H1 (cell line): ENCODE results near the gene CCDC192. TPM values are rescaled to one million over a fixed set of nuclear protein-coding genes. Genes with fewer than 3 reads are reported as not detected.

ENCODE experiments used
- CTCF ChIA-PET: fragments of 300-600 bp; sonication (Branson Sonifier 250); formaldehyde crosslinking; loops from one replicate; lab custom pipeline; 2021; ENCODE audit not compliant: partially characterized antibody; lab: Charles Lee
- POLR2A ChIA-PET: fragments of 300-600 bp; sonication (Branson Sonifier 250); formaldehyde crosslinking; loops from one replicate; lab custom pipeline; 2021; ENCODE audit warnings: inconsistent platforms; ENCODE audit not compliant: partially characterized antibody; lab: Charles Lee
- DNase-seq, 2 experiments: peaks; one replicate each; pipeline versions ENCODE4 v3.0.0 to v3.0.0-alpha.2; 2010 to 2022; ENCODE audit warnings: low spot score in 2 of 2, low read depth in 1 of 2, mixed read lengths in 1 of 2
- FAIRE-seq: peaks from 2 replicates; lab custom pipeline; 2011; peaks lifted over from hg19 to GRCh38; lab: Jason Lieb, UNC
- H2AFZ ChIP-seq: 2 replicates; pipeline ENCODE4 v1.8.1; 2012; ENCODE audit warnings: low read length, inconsistent platforms
- H2AK5ac ChIP-seq: 2 replicates; pipeline ENCODE4 v1.6.1; 2013; ENCODE audit warnings: low read depth, low read length
- H2BK120ac ChIP-seq: replicated peaks from 2 replicates; pipeline ENCODE3; 2013; ENCODE audit warnings: low read depth, low read length, inconsistent platforms
- H2BK12ac ChIP-seq: 2 replicates; pipeline ENCODE4 v1.6.1; 2013; ENCODE audit warnings: low read depth, low read length
- H2BK15ac ChIP-seq: 2 replicates; pipeline ENCODE4 v1.6.1; 2013; ENCODE audit warnings: low read length
- H2BK20ac ChIP-seq: 2 replicates; pipeline ENCODE4 v1.6.1; 2013; ENCODE audit warnings: low read length
- H2BK5ac ChIP-seq: 2 replicates; pipeline ENCODE4 v1.6.1; 2013; ENCODE audit warnings: low read depth, low read length
- H3K14ac ChIP-seq: 2 replicates; pipeline ENCODE4 v1.6.1; 2013; ENCODE audit warnings: inconsistent platforms; ENCODE audit not compliant: insufficient read length
- H3K18ac ChIP-seq: 2 replicates; pipeline ENCODE4 v1.6.1; 2013; ENCODE audit warnings: low read length; ENCODE audit errors: extremely low read depth
- H3K23ac ChIP-seq: 2 replicates; pipeline ENCODE4 v1.6.1; 2013; ENCODE audit warnings: inconsistent platforms; ENCODE audit not compliant: insufficient read length
- H3K23me2 ChIP-seq: 2 replicates; pipeline ENCODE4 v1.6.1; 2013; ENCODE audit warnings: low read depth, low read length
- H3K27ac ChIP-seq: 2 replicates; pipeline ENCODE4 v1.6.1; 2011; ENCODE audit warnings: low read depth, low read length, inconsistent platforms
- H3K27me3 ChIP-seq, 4 experiments: replicated peaks in 1 of 4; 1 replicate in 1 of 4; 2 replicates in 3 of 4; pipeline versions ENCODE4 v1.6.1 to v1.8.1; 2011 to 2013; ENCODE audit warnings: low read length in 3 of 4, mild to moderate bottlenecking in 3 of 4, inconsistent platforms in 2 of 4, mixed read lengths in 2 of 4, moderate library complexity in 1 of 4; ENCODE audit not compliant: control insufficient read depth in 3 of 4, insufficient read depth in 3 of 4; ENCODE audit errors: extremely low read depth in 1 of 4
- H3K36me3 ChIP-seq, 4 experiments: 2 replicates each; pipeline versions ENCODE4 v1.6.1 to v1.8.1; 2011 to 2013; ENCODE audit warnings: mild to moderate bottlenecking in 4 of 4, low read length in 3 of 4, moderate library complexity in 2 of 4, control low read depth in 1 of 4, inconsistent platforms in 1 of 4; ENCODE audit not compliant: insufficient read depth in 4 of 4, control insufficient read depth in 2 of 4
- H3K4ac ChIP-seq: replicated peaks from 2 replicates; pipeline ENCODE3; 2013; ENCODE audit warnings: low read length, low read depth, mixed read lengths, inconsistent platforms; ENCODE audit not compliant: insufficient read length
- H3K4me1 ChIP-seq, 4 experiments: replicated peaks in 1 of 4; 1 replicate in 1 of 4; 2 replicates in 3 of 4; pipeline versions ENCODE4 v1.6.1 to v1.8.1; 2011 to 2013; ENCODE audit warnings: low read length in 3 of 4, inconsistent platforms in 2 of 4, mixed read lengths in 1 of 4; ENCODE audit not compliant: insufficient read depth in 4 of 4, control insufficient read depth in 3 of 4
- H3K4me2 ChIP-seq, 2 experiments: 2 replicates each; pipeline versions ENCODE4 v1.6.1 to v1.8.1; 2011 to 2013; ENCODE audit warnings: low read depth in 2 of 2, low read length in 2 of 2, control low read depth in 1 of 2, inconsistent platforms in 1 of 2, mild to moderate bottlenecking in 1 of 2; ENCODE audit not compliant: insufficient read depth in 1 of 2
- H3K4me3 ChIP-seq, 4 experiments: fragments of 200-600, 300-600 bp in 1 of 4; sonication (generic), shearing (Covaris generic), sonication (Bioruptor Twin) in 1 of 4; 2 replicates each; pipeline versions ENCODE4 v1.5.1 to v1.8.1; 2011 to 2016; ENCODE audit warnings: low read length in 4 of 4, low read depth in 3 of 4, control low read depth in 2 of 4, inconsistent platforms in 2 of 4, mild to moderate bottlenecking in 2 of 4, mixed read lengths in 1 of 4, moderate library complexity in 1 of 4; ENCODE audit not compliant: insufficient read depth in 2 of 4; ENCODE audit errors: extremely low read depth in 1 of 4
- H3K56ac ChIP-seq: replicated peaks from 2 replicates; pipeline ENCODE3; 2013; ENCODE audit warnings: low read depth, mild to moderate bottlenecking, mixed read lengths, low read length, inconsistent platforms; ENCODE audit not compliant: insufficient read length
- H3K79me1 ChIP-seq: 2 replicates; pipeline ENCODE4 v1.6.1; 2013; ENCODE audit warnings: low read depth, low read length, control low read depth
- H3K79me2 ChIP-seq, 2 experiments: 2 replicates each; pipeline versions ENCODE4 v1.6.1 to v1.8.1; 2012 to 2013; ENCODE audit warnings: low read length in 2 of 2, mild to moderate bottlenecking in 2 of 2, inconsistent platforms in 1 of 2; ENCODE audit not compliant: insufficient read depth in 2 of 2, control insufficient read depth in 1 of 2
- H3K9ac ChIP-seq, 4 experiments: replicated peaks in 1 of 4; 1 replicate in 1 of 4; 2 replicates in 3 of 4; pipeline versions ENCODE4 v1.6.1 to v1.8.1; 2011 to 2013; ENCODE audit warnings: low read depth in 3 of 4, low read length in 3 of 4, control low read depth in 2 of 4, mild to moderate bottlenecking in 2 of 4, moderate library complexity in 2 of 4, inconsistent platforms in 1 of 4; ENCODE audit errors: extremely low read depth in 1 of 4
- H3K9me3 ChIP-seq, 2 experiments: 2 replicates each; pipeline versions ENCODE4 v1.6.1 to v1.8.1; 2012 to 2013; ENCODE audit warnings: mild to moderate bottlenecking in 2 of 2, moderate library complexity in 2 of 2, control low read depth in 1 of 2, inconsistent platforms in 1 of 2, low read depth in 1 of 2, low read length in 1 of 2, mixed read lengths in 1 of 2; ENCODE audit not compliant: insufficient read depth in 2 of 2
- H4K20me1 ChIP-seq, 2 experiments: replicated peaks in 1 of 2; 2 replicates each; pipeline versions ENCODE3 to v1.8.1; 2011 to 2013; ENCODE audit warnings: inconsistent platforms in 2 of 2, low read length in 2 of 2, mild to moderate bottlenecking in 1 of 2; ENCODE audit not compliant: insufficient read depth in 2 of 2, control insufficient read depth in 1 of 2
- H4K5ac ChIP-seq: 2 replicates; pipeline ENCODE4 v1.6.1; 2013; ENCODE audit warnings: low read length, low read depth, mixed read lengths, inconsistent platforms; ENCODE audit not compliant: insufficient read length
- H4K8ac ChIP-seq: 2 replicates; pipeline ENCODE4 v1.8.0; 2013; ENCODE audit warnings: mild to moderate bottlenecking, moderate library complexity, low read length, inconsistent platforms; ENCODE audit not compliant: insufficient read depth; ENCODE audit errors: extremely low read depth
- H4K91ac ChIP-seq: replicated peaks from 2 replicates; pipeline ENCODE3; 2013; ENCODE audit warnings: low read length, mixed read lengths, inconsistent platforms; ENCODE audit not compliant: insufficient read length
- BACH1 ChIP-seq: IDR thresholded peaks from 2 replicates; pipeline ENCODE4 v1.6.1; 2012; ENCODE audit warnings: low read length, improper control_type of control experiment
- BRCA1 ChIP-seq: IDR thresholded peaks from 2 replicates; pipeline ENCODE4 v1.6.1; 2012; ENCODE audit warnings: low read depth, low read length, improper control_type of control experiment
- CBX8 ChIP-seq: fragments of 300-800, 300-1000 bp; sonication (generic); IDR thresholded peaks from 2 replicates; pipeline ENCODE4 v1.7.1; 2016; ENCODE audit warnings: low read depth, low read length, borderline replicate concordance
- CEBPB ChIP-seq: IDR thresholded peaks from 2 replicates; pipeline ENCODE4 v1.6.1; 2012; ENCODE audit warnings: low read depth, low read length
- CHD2 ChIP-seq: IDR thresholded peaks from 2 replicates; pipeline ENCODE4 v1.6.1; 2012; ENCODE audit warnings: low read length, improper control_type of control experiment
- GTF2F1 ChIP-seq: IDR thresholded peaks from 2 replicates; pipeline ENCODE4 v1.6.1; 2012; ENCODE audit warnings: low read depth, low read length, improper control_type of control experiment, borderline replicate concordance
- KDM1A ChIP-seq: fragments of 200-600, 300-600 bp; sonication (generic); IDR thresholded peaks from 2 replicates; pipeline ENCODE4 v1.7.1; 2016; ENCODE audit warnings: mild to moderate bottlenecking, low read length, borderline replicate concordance
- RXRA ChIP-seq: IDR thresholded peaks from 2 replicates; pipeline ENCODE4 v1.6.1; 2011; ENCODE audit warnings: low read depth, mild to moderate bottlenecking, low read length, moderate library complexity; ENCODE audit not compliant: insufficient read depth
- SIX5 ChIP-seq: IDR thresholded peaks from 2 replicates; pipeline ENCODE4 v1.6.1; 2011; ENCODE audit warnings: mild to moderate bottlenecking, low read depth, low read length
- SP1 ChIP-seq: IDR thresholded peaks from 2 replicates; pipeline ENCODE4 v1.6.1; 2011; ENCODE audit warnings: low read depth, low read length
- TEAD4 ChIP-seq: IDR thresholded peaks from 2 replicates; pipeline ENCODE4 v1.6.1; 2012; ENCODE audit warnings: low read depth, low read length, inconsistent platforms, mixed read lengths
- WGBS, 2 experiments: shearing (Covaris generic) in 1 of 2; methylation state at CpG; one replicate each; pipeline versions ENCODE4 v1.1.6 to v1.1.7; 2013 to 2015; ENCODE audit warnings: low lambda C conversion rate in 2 of 2, mixed read lengths in 2 of 2, inconsistent platforms in 1 of 2, low coverage in 1 of 2, missing lambda C conversion rate in 1 of 2; ENCODE audit not compliant: insufficient replicate concordance in 2 of 2, insufficient coverage in 1 of 2, insufficient read length in 1 of 2; ENCODE audit errors: extremely low coverage in 1 of 2, missing lambda C conversion rate in 1 of 2; 5-methylcytosine and 5-hydroxymethylcytosine counted together
- polyA plus RNA-seq, 7 experiments: library from polyadenylated mRNA; depleted of rRNA in 3 of 7; stranded (reverse) in 5 of 7; unstranded in 2 of 7; fragments of >200 nt in 5 of 7; fragments of 200-250 nt in 2 of 7; gene quantifications; 1 replicate in 5 of 7; 2 replicates in 1 of 7; 4 replicates in 1 of 7; pipeline versions ENCODE4 v1.2.1 to v1.2.3, GENCODE V29; 2011 to 2013; ENCODE audit warnings: missing spikeins in 2 of 7, mixed read lengths in 2 of 7
- total RNA-seq: library from RNA; stranded (reverse); fragmentation: NEBNext Ultra II Directional; extraction: Animal tissue kit (Norgen Biotek cat#: 25700); gene quantifications from 2 replicates; pipeline ENCODE4 v1.2.1, GENCODE V29; 2021
- TF ChIP-seq, protein P1 (sequence below), 3 experiments: IDR thresholded peaks; 1 replicate in 2 of 3; 2 replicates in 1 of 3; pipeline versions ENCODE4 v1.5.1 to v1.6.1; 2011; ENCODE audit warnings: low read length in 3 of 3, mild to moderate bottlenecking in 3 of 3, inconsistent platforms in 2 of 3, low read depth in 1 of 3, moderate library complexity in 1 of 3; ENCODE audit not compliant: insufficient read depth in 1 of 3; ENCODE audit errors: control extremely low read depth in 1 of 3
- TF ChIP-seq, protein P2 (sequence below): IDR thresholded peaks from 2 replicates; pipeline ENCODE4 v1.6.1; 2012; ENCODE audit warnings: inconsistent platforms

Gene CCDC192
- total and polyA plus RNA-seq, 2 of the 8 experiments (the other 6 are each of a cell fraction or from before 2014, with no cell fraction given), result 0.61 TPM; not detected in 1

DNA sequence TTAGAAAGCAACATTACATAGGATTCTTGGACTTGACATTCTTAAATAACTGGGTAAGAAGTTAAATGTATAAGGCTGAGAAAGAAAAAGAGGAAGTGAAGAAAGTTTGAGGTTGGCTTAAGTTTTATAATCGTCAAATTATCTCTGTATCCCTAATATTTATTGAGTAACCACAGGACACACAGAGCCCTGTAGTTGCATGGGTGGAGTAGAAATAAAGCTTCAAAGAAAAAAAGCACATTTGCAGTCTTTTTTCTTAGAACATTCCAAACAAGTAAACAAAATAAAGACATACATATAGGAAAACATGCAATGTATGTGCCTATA lies 137.0 kb downstream of the CCDC192 start:
- H3K9ac ChIP-seq, result no peak overlapping the region
- DNase-seq (no peak), FAIRE-seq (no peak)
- H3K14ac ChIP-seq, result no peak overlapping the region
- no peaks in the 10 kb centered on the region for H3K79me1 ChIP-seq
- H2AFZ ChIP-seq, result no peak overlapping the region
- POLR2A ChIA-PET, result no interaction called here
- no peak overlapping the region for H3K4me2 ChIP-seq
- H3K27ac ChIP-seq, result no peak overlapping the region
- no peak overlapping the region for H3K4me3 ChIP-seq
- WGBS, 2 experiments, result 93% methylated on average over 1 of the region's 1 CpG; no CpG with 5 or more reads in 1 of the 2 experiments
- H3K27me3 ChIP-seq, result no peaks in the 10 kb centered on the region
- H3K23me2 ChIP-seq, result no peaks in the 10 kb centered on the region
- CTCF ChIA-PET, result no interaction called here
- H4K5ac ChIP-seq, result no peak overlapping the region
- no peak overlapping the region for H3K56ac ChIP-seq
- H4K20me1 ChIP-seq, result no peaks in the 10 kb centered on the region
- H2AK5ac ChIP-seq, result no peak overlapping the region
- no peak overlapping the region for H2BK15ac ChIP-seq
- H4K91ac ChIP-seq, result no peak overlapping the region
- no peak overlapping the region for H4K8ac ChIP-seq
- H3K4ac ChIP-seq, result no peak overlapping the region
- no peak overlapping the region for H2BK5ac ChIP-seq
- H3K9me3 ChIP-seq, result no peaks in the 10 kb centered on the region
- no peak overlapping the region for H2BK120ac ChIP-seq
- H3K18ac ChIP-seq, result no peak overlapping the region
- H3K79me2 ChIP-seq, result no peaks in the 10 kb centered on the region
- no peak overlapping the region for H3K23ac ChIP-seq
- no peak overlapping the region for H2BK12ac ChIP-seq
- H3K36me3 ChIP-seq, result no peaks in the 10 kb centered on the region
- H2BK20ac ChIP-seq, result no peak overlapping the region
- peaks cover 0 to 4% (median 2%) of the 10 kb centered on the region in 4 experiments; a peak in 4 of 7 replicates for H3K4me1 ChIP-seq
- no peak for TF ChIP-seq TEAD4
- TF ChIP-seq, protein P1, sequence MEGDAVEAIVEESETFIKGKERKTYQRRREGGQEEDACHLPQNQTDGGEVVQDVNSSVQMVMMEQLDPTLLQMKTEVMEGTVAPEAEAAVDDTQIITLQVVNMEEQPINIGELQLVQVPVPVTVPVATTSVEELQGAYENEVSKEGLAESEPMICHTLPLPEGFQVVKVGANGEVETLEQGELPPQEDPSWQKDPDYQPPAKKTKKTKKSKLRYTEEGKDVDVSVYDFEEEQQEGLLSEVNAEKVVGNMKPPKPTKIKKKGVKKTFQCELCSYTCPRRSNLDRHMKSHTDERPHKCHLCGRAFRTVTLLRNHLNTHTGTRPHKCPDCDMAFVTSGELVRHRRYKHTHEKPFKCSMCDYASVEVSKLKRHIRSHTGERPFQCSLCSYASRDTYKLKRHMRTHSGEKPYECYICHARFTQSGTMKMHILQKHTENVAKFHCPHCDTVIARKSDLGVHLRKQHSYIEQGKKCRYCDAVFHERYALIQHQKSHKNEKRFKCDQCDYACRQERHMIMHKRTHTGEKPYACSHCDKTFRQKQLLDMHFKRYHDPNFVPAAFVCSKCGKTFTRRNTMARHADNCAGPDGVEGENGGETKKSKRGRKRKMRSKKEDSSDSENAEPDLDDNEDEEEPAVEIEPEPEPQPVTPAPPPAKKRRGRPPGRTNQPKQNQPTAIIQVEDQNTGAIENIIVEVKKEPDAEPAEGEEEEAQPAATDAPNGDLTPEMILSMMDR (IDR thresholded peaks at IDR 0.05; ENCODE audit: control extremely low read depth in 1 of 3, insufficient read depth in 1 of 3, low read depth in 1 of 3, low read length in 3 of 3), result no peak
- no peak for TF ChIP-seq KDM1A
- no peak for TF ChIP-seq SP1
- TF ChIP-seq CBX8, result no peak
- TF ChIP-seq SIX5, result no peak
- TF ChIP-seq, protein P2, sequence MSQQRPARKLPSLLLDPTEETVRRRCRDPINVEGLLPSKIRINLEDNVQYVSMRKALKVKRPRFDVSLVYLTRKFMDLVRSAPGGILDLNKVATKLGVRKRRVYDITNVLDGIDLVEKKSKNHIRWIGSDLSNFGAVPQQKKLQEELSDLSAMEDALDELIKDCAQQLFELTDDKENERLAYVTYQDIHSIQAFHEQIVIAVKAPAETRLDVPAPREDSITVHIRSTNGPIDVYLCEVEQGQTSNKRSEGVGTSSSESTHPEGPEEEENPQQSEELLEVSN, result no peak
- no peak for TF ChIP-seq RXRA
- no peak for TF ChIP-seq BRCA1
- TF ChIP-seq CHD2, result no peak
- no peak for TF ChIP-seq CEBPB
- TF ChIP-seq GTF2F1, result no peak
- TF ChIP-seq BACH1, result no peak
